Caco-2 (cell line): ENCODE results near the gene AIF1L. TPM values are rescaled to one million over a fixed set of nuclear protein-coding genes. Genes with fewer than 3 reads are reported as not detected.
A peak's percentile ranks its signal among the peaks of the same experiment; 100 is the strongest.

Experiments used
- BruUV-seq: library from RNA; stranded (reverse); fragments of 400-500 nt; replicated peaks from 2 replicates; lab custom pipeline; 2021; lab: Mats Ljungman, UMichigan
- CTCF ChIA-PET: fragments of 300-600 bp; sonication (Branson Sonifier 250); formaldehyde crosslinking; loops from one replicate; lab custom pipeline; 2022; ENCODE audit warnings: antibody characterized with exemption; lab: Charles Lee
- POLR2A ChIA-PET: fragments of 300-600 bp; sonication (Branson Sonifier 250); formaldehyde crosslinking; loops from one replicate; lab custom pipeline; 2022; ENCODE audit warnings: antibody characterized with exemption; lab: Charles Lee
- DNase-seq, 2 experiments: peaks; one replicate each; pipeline versions ENCODE4 v3.0.0 to v3.0.0-alpha.2; 2020 to 2022
- H3K27me3 ChIP-seq: replicated peaks from 2 replicates; pipeline ENCODE4 v1.6.0; 2011; ENCODE audit warnings: low read length; ENCODE audit not compliant: control insufficient read depth, insufficient read depth
- H3K36me3 ChIP-seq: 2 replicates; pipeline ENCODE4 v1.5.1; 2011; ENCODE audit warnings: low read length; ENCODE audit not compliant: control insufficient read depth, insufficient read depth
- H3K4me1 ChIP-seq: fragments of 250-450 bp; sonication (Bioruptor Pico); 2 replicates; pipeline ENCODE4 v1.5.1; 2020; ENCODE audit warnings: mild to moderate bottlenecking
- H3K4me3 ChIP-seq: 2 replicates; pipeline ENCODE4 v1.5.1; 2011; ENCODE audit warnings: low read depth, mild to moderate bottlenecking, control low read depth, low read length
- H3K9me3 ChIP-seq: fragments of 250-450 bp; sonication (Bioruptor Pico); 2 replicates; pipeline ENCODE4 v1.5.1; 2020; ENCODE audit warnings: mild to moderate bottlenecking, moderate library complexity
- H3K27ac Mint-ChIP-seq: one replicate; pipeline ENCODE4 v1.8.0; 2022; ENCODE audit warnings: mixed read lengths; ENCODE audit not compliant: unreplicated experiment
- H3K27me3 Mint-ChIP-seq: one replicate; pipeline ENCODE4 v1.8.0; 2022; ENCODE audit warnings: mixed read lengths; ENCODE audit not compliant: insufficient read depth, unreplicated experiment
- H3K36me3 Mint-ChIP-seq: one replicate; pipeline ENCODE4 v1.8.0; 2022; ENCODE audit warnings: mild to moderate bottlenecking, mixed read lengths; ENCODE audit not compliant: insufficient read depth, unreplicated experiment
- H3K4me1 Mint-ChIP-seq: one replicate; pipeline ENCODE4 v1.8.0; 2022; ENCODE audit warnings: low read depth, mixed read lengths; ENCODE audit not compliant: unreplicated experiment
- H3K4me3 Mint-ChIP-seq: one replicate; pipeline ENCODE4 v1.8.0; 2022; ENCODE audit warnings: mild to moderate bottlenecking, moderate library complexity, mixed read lengths; ENCODE audit not compliant: unreplicated experiment
- H3K9me3 Mint-ChIP-seq: one replicate; pipeline ENCODE4 v1.8.0; 2022; ENCODE audit warnings: mixed read lengths; ENCODE audit not compliant: unreplicated experiment
- intact Hi-C: fragments of 100-400 bp; cut with micrococcal nuclease; formaldehyde crosslinking; loops from one replicate; pipeline ENCODE4 v1.10.0; 2022; ENCODE audit not compliant: unreplicated experiment
- total RNA-seq: library from RNA; stranded (reverse); gene quantifications from 2 replicates; pipeline ENCODE4 v1.2.3, GENCODE V29; 2022
- TF ChIP-seq, protein P1 (sequence below), 2 experiments: fragments of 200-600 bp in 1 of 2; IDR thresholded peaks; 1 replicate in 1 of 2; 2 replicates in 1 of 2; pipeline versions ENCODE4 v1.5.1 to v1.8.0; 2011 to 2022; ENCODE audit warnings: antibody characterized with exemption in 1 of 2, control low read depth in 1 of 2, inconsistent platforms in 1 of 2, low read depth in 1 of 2, low read length in 1 of 2, mild to moderate bottlenecking in 1 of 2, moderate library complexity in 1 of 2; ENCODE audit not compliant: insufficient read depth in 1 of 2, severe bottlenecking in 1 of 2, unreplicated experiment in 1 of 2

Gene AIF1L
- total RNA-seq, 1 experiment from 2014 or later: 20.8 TPM

GRCh38 chr9:131111186-131111853 lies 15.0 kb downstream of the AIF1L start:
- H3K9me3 Mint-ChIP-seq: no peaks in the 10 kb centered on the region
- H3K4me3 ChIP-seq: no peak overlapping the region
- H3K4me3 Mint-ChIP-seq: no peak overlapping the region
- BruUV-seq: no TSS peak
- H3K36me3 ChIP-seq: no peaks in the 10 kb centered on the region
- no peaks in the 10 kb centered on the region for H3K4me1 Mint-ChIP-seq
- TF ChIP-seq, protein P1, sequence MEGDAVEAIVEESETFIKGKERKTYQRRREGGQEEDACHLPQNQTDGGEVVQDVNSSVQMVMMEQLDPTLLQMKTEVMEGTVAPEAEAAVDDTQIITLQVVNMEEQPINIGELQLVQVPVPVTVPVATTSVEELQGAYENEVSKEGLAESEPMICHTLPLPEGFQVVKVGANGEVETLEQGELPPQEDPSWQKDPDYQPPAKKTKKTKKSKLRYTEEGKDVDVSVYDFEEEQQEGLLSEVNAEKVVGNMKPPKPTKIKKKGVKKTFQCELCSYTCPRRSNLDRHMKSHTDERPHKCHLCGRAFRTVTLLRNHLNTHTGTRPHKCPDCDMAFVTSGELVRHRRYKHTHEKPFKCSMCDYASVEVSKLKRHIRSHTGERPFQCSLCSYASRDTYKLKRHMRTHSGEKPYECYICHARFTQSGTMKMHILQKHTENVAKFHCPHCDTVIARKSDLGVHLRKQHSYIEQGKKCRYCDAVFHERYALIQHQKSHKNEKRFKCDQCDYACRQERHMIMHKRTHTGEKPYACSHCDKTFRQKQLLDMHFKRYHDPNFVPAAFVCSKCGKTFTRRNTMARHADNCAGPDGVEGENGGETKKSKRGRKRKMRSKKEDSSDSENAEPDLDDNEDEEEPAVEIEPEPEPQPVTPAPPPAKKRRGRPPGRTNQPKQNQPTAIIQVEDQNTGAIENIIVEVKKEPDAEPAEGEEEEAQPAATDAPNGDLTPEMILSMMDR (IDR thresholded peaks at IDR 0.05; ENCODE audit: insufficient read depth in 1 of 2, low read depth in 1 of 2, low read length in 1 of 2, severe bottlenecking in 1 of 2, unreplicated experiment in 1 of 2): no peak
- H3K9me3 ChIP-seq: no peaks in the 10 kb centered on the region
- peaks cover 4% of the 10 kb centered on the region for H3K36me3 Mint-ChIP-seq
- H3K27me3 ChIP-seq: no peaks in the 10 kb centered on the region
- CTCF ChIA-PET: interaction anchor here (0.6 to 0.7 kb wide), 2 partner anchors 194 to 1059 kb away, joined by 3 to 5 read pairs; no protein-coding TSS in a partner anchor
- POLR2A ChIA-PET: interaction anchor here (0.6 kb wide), 1 partner anchor 14 kb away, joined by 3 read pairs; no protein-coding TSS in a partner anchor
- intact Hi-C loops: no loop called here
- H3K4me1 ChIP-seq: peaks cover 4% of the 10 kb centered on the region; the same call in 1 of the 2 replicates
- DNase-seq: no peak
- no peaks in the 10 kb centered on the region for H3K27me3 Mint-ChIP-seq
- no peak overlapping the region for H3K27ac Mint-ChIP-seq

DNA sequence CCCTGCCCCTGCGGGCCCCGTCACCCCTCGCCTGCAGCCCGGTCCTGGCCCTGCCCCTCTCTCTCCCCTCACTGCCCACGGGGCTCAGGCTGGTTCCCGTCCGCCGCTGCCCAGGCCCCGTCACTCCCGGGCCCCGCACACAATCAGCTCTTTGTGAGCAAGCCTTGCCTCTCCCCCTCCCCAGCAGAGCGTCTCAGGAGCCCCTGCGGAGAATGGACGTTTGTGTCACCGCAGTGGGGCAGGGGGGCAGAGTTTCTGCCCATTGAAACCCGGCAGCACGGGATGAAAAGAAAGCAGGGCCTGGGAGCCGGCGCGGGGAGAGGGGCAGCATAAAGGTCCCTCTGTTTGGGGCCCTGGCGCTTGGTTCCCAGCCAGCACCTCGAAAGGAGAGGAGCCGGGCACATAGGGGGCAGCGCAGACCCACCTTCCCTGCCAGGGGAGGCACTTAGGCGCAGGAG lies 15.6 kb downstream of the AIF1L start:
- no TSS peak for BruUV-seq
- H3K4me1 ChIP-seq: peaks cover 4% of the 10 kb centered on the region; the same call in 1 of the 2 replicates
- no peaks in the 10 kb centered on the region for H3K27me3 ChIP-seq
- peaks cover 4% of the 10 kb centered on the region for H3K36me3 Mint-ChIP-seq
- no peak overlapping the region for H3K27ac Mint-ChIP-seq
- H3K4me3 ChIP-seq: no peak overlapping the region
- H3K36me3 ChIP-seq: no peaks in the 10 kb centered on the region
- H3K9me3 Mint-ChIP-seq: no peaks in the 10 kb centered on the region
- DNase-seq: no peak
- no peak overlapping the region for H3K4me3 Mint-ChIP-seq
- intact Hi-C loops: no loop called here
- H3K27me3 Mint-ChIP-seq: no peaks in the 10 kb centered on the region
- TF ChIP-seq, protein P1 (IDR thresholded peaks at IDR 0.05; ENCODE audit: insufficient read depth in 1 of 2, low read depth in 1 of 2, low read length in 1 of 2, severe bottlenecking in 1 of 2, unreplicated experiment in 1 of 2): no peak
- ChIA-PET CTCF (no interaction called here), POLR2A (no interaction called here)
- no peaks in the 10 kb centered on the region for H3K4me1 Mint-ChIP-seq
- H3K9me3 ChIP-seq: no peaks in the 10 kb centered on the region

- no TSS peak for BruUV-seq
- no peak overlapping the region for H3K4me3 ChIP-seq
- no peaks in the 10 kb centered on the region for H3K4me1 Mint-ChIP-seq
- H3K27me3 ChIP-seq: no peaks in the 10 kb centered on the region
- H3K36me3 Mint-ChIP-seq: peaks cover 4% of the 10 kb centered on the region
- H3K9me3 Mint-ChIP-seq: no peaks in the 10 kb centered on the region
- no peak overlapping the region for H3K4me3 Mint-ChIP-seq
- POLR2A ChIA-PET: interaction anchor here (0.5 to 0.7 kb wide), 2 partner anchors 13 to 278 kb away, joined by 7 to 14 read pairs; partner anchors contain the start of gene NUP214
- TF ChIP-seq, protein P1 (IDR thresholded peaks at IDR 0.05; ENCODE audit: insufficient read depth in 1 of 2, low read depth in 1 of 2, low read length in 1 of 2, severe bottlenecking in 1 of 2, unreplicated experiment in 1 of 2): no peak
- H3K9me3 ChIP-seq: no peaks in the 10 kb centered on the region
- H3K36me3 ChIP-seq: no peaks in the 10 kb centered on the region
- intact Hi-C loops: no loop called here
- peaks cover 4% of the 10 kb centered on the region; the same call in 1 of the 2 replicates for H3K4me1 ChIP-seq
- DNase-seq: no peak
- H3K27ac Mint-ChIP-seq: peak overlapping the region; percentile 82
- CTCF ChIA-PET: interaction anchor here (0.5 to 0.7 kb wide), 2 partner anchors 27 to 391 kb away, joined by 3 read pairs; no protein-coding TSS in a partner anchor
- no peaks in the 10 kb centered on the region for H3K27me3 Mint-ChIP-seq
These were observed 16.2 kb downstream of the AIF1L start for GRCh38 chr9:131112374-131113154.
